A673 (cell line): ENCODE data around the gene ACADSB.

Experiments
- EZH2 ChIP-seq: fragments of 200-600 bp; sonication (generic); IDR thresholded peaks from 2 replicates; pipeline ENCODE4 v1.6.1; 2017; ENCODE audit warnings: borderline replicate concordance, low read depth, mild to moderate bottlenecking, mixed read lengths, antibody characterized with exemption, low read length; ENCODE audit not compliant: poor library complexity, severe bottlenecking
- TF ChIP-seq, protein P1 (sequence below): fragments of 300-800, 200-600 bp; sonication (generic); conservative IDR thresholded peaks from 2 replicates; pipeline ENCODE4 v1.5.1; 2017; ENCODE audit warnings: low read depth, mild to moderate bottlenecking, antibody characterized with exemption, low read length, moderate library complexity, mixed read lengths

DNA sequence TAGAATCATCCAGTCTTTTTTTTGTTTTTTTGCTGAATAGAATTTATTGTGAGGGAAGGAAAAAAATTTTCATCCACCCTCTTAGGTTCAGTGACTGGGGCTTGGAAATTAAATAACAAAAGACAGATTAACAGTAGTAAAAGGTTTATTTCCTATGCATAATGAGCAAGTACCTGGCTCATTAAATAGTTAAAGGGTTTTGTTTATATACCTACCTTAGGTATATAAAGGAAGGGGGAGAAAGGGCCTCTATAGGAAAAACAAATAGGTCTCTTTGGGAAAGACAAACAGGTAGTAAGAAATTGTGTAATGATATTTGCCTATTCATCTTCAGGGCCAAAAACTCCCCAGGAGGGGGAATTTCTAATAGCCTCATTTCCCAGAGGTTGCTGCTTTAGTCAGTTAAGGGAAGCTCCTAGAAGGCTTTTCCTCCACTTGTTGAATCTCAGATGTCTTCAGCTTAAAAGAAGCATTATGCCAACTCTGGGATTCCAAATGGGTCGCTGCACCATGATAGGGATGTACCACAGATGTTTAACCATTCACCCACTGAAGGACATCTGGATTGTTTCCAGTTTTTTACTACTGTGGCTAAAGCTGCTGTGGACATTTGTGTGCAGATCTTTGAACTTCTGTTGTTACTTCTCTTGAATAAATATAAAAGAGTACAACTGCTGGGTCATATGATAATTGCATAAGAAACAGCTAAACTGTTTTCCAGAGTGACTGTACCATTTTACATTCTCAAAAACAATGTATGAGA, 11.3 kb downstream of the ACADSB start:
- TF ChIP-seq, protein P1, sequence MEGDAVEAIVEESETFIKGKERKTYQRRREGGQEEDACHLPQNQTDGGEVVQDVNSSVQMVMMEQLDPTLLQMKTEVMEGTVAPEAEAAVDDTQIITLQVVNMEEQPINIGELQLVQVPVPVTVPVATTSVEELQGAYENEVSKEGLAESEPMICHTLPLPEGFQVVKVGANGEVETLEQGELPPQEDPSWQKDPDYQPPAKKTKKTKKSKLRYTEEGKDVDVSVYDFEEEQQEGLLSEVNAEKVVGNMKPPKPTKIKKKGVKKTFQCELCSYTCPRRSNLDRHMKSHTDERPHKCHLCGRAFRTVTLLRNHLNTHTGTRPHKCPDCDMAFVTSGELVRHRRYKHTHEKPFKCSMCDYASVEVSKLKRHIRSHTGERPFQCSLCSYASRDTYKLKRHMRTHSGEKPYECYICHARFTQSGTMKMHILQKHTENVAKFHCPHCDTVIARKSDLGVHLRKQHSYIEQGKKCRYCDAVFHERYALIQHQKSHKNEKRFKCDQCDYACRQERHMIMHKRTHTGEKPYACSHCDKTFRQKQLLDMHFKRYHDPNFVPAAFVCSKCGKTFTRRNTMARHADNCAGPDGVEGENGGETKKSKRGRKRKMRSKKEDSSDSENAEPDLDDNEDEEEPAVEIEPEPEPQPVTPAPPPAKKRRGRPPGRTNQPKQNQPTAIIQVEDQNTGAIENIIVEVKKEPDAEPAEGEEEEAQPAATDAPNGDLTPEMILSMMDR: no peak
- no peak for TF ChIP-seq EZH2
